Measurements from ENCODE around the gene HHAT.

- TF ChIP-seq CTCF (conservative IDR thresholded peaks at IDR 0.05) (no peak), ZFX (IDR thresholded peaks at IDR 0.05) (no peak)
Observed at GRCh38 chr1:210702506-210702905, 373.8 kb downstream of the HHAT start.
